GM21515 (cell line): ENCODE data around the gene CRYZL1.

Source experiments
- ATAC-seq: cut with Tn5 transposase; IDR thresholded peaks from one replicate; pipeline ENCODE4 v1.9.1; 2021; ENCODE audit not compliant: unreplicated experiment

CRYZL1 gene

DNA sequence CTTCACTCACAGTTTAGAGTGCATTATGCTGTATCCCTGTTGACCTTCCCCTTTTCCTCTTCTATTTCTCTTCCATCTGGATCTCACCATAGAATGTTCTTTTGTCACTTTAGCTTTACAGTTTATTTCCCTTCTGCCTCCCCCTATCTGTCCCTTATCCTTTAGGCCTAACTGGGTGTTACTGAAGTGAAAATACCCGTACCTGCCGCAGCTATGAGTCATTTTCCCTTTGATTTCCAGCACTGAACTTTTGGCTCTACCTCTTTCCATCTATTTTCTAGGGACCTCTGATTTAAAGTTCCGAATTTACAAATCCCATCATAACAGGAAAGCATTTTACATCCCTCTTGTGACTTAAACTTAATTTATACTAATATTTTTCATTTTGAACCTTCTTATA is 20.5 kb upstream of the CRYZL1 start:
- ATAC-seq: no peak

DNA sequence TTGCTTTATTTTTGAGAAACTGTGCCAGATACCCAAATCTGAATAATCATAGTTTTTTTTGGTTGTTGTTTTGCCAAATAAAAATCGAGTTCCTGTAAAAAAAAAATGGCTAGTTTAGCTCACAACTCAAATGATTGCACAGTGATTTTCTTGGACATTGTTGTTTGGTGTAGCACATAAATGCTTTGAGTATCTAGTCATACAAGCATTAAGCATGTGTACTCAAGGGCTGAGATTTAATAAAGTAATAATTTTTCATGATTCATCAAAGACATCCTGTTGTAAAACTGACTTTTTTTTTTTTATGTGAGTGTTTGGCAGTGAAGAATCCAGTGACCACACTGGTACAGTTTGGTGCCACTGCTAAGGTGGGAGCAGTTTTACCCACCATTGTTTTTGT is 19.6 kb upstream of the CRYZL1 start:
- ATAC-seq: no peak

DNA sequence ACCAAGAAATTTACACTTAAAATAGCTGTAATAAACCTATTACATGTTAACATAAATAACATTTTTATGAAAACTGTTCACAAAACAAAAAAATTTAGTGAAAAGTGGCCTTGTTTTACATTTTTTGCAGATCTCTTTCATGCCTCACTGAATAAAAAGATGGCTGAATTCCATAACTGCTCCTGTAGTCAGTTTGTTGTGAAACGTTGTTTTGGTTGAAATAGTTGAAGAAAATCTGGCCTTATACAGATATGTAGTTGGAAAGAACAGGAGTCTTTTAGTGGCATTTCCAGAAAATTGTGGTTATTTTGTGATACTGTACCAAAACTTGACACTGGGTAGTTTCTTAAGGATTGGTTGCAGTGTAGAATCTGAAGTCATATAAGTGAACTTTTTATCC is 18.9 kb upstream of the CRYZL1 start:
- ATAC-seq: no peak

DNA sequence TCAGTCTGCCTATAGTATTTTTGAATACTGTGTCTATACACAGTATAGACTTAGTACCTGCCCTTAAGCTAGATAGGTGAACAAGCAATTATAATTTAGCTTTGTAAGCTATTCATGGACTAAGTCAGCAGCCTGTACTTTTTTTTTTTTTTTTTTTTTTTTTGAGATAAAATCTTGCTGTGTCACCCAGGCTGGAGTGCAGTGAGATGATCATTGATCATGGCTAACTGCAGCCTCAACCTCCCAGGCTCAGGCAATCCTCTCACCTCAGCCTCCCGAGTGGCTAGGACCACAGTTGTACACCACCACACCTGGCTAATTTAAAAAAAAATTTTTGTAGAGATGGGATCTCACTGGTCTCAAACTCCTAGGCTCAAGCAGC is 18.0 kb upstream of the CRYZL1 start:
- no peak for ATAC-seq

- ATAC-seq: no peak
Measured at GRCh38 chr21:33658919-33659567, 17.5 kb upstream of the CRYZL1 start.

GRCh38 chr21:33657124-33657820 is 15.7 kb upstream of the CRYZL1 start:
- ATAC-seq: no peak

DNA sequence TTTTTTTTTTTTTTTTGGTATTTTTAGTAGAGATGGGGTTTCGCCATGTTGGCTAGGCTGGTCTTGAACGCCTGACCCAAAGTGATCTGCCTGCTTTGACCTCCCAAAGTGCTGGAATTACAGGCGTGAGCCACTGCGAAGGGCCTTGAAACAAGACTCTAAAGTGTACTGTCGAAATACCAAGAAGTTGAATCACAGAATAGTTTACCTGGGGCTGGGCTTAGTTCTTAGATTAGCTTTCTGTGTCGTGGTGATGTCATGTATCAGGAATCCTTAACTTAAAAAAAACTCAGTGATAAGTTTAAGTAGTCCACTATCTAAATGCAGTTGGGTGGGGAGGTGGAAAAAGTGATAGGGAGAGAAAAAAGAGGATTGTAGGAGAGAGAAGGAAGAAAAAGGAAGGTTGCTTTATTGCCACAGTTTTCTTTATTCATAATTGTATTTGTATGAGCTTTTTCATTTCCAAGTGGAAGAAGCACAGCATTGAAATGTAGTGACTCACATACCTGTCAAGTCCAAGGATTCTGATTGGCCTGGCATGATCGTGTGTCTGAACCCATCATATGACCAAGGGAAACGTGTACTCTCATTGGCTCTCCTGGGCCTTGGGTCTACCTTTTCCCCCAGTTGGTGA is 14.2 kb upstream of the CRYZL1 start:
- ATAC-seq: no peak

- no peak for ATAC-seq
Measured at GRCh38 chr21:33654412-33654811, 12.9 kb upstream of the CRYZL1 start.

DNA sequence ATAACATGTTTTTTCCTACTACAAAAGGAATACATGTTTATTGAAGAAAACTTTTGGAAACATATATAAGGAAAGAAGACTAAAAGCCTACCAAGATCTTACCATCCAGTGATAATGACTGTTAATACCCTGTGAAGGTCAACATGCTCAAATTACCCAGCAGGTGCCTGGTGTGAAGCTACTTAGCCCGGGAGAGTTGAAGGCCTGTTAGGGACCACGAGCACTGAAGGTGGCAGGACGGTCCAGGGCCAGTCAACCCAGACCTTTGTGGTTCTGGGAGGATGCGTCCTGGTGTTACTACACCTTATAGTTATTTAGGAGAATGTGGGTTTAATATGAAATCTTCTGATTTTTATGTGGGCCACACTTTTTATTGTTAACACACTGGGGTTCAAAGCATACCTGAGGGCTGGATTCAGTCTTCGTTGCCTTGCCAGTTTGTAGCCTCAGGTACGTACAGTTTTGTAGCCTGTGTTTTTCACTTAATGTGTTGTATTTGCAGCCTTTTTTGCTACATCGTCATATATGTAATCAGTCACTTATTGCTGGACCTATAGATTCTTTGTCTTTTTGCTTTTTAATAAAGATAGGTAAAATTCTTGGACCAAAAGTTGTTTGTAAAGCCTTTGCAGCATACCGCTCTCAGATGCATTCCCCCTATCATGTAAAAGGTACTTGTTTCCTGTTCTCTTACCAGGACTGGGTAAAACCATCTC is 10.6 kb upstream of the CRYZL1 start:
- ATAC-seq: no peak

DNA sequence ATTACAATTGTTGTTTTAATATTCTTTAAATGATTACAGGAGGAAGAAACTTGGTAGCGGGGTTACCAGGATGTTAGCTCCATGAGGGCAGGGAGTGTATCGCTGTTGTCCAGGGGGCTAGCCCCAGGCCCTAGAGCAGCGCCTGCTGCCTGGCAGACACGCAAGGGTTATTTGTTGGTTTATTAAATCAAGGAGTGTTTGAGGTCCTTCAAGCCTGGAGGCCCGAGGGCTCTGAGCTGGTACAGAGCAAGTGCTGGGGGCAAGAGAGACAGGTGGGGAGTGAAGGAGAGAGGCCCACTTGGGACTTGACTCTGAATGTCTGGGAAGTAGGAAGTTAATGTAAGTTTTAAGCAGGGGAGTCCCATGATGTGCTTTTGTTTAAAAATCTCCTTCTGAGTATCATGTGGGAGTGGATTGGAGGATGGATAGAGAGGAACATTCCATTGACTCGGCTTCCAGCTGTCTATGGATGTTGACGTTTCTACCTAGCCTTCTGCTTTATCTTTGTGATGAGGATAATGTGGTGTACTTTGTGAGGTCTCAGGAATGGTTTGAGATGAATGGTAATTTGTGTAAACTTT is 9.5 kb upstream of the CRYZL1 start:
- no peak for ATAC-seq

GRCh38 chr21:33650230-33650629 is 8.7 kb upstream of the CRYZL1 start:
- ATAC-seq: no peak

- no peak for ATAC-seq
Measured at GRCh38 chr21:33648555-33648954, 7.0 kb upstream of the CRYZL1 start.

GRCh38 chr21:33647587-33647986 is 6.0 kb upstream of the CRYZL1 start:
- no peak for ATAC-seq

DNA sequence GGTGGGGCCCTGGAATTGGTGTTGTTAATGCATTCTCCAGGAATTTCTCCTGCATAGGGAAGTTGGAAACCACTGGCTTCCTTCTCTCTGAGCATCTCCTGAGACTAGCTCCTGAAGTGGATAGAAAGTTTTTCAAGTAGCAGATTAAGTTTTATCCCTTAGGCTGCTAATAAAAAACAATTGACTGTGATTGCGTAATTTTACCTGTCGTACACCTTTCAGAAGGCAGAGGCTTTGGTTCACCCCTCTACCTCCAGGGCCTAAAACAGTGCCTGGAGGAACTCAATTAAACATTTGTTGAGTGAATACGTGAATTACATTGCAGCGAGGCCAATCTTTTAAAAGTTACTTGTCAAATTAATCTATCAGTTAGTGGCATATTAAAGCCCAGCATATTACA is 4.2 kb upstream of the CRYZL1 start:
- ATAC-seq: no peak

- ATAC-seq: no peak
Measured at GRCh38 chr21:33644383-33645074, 3.0 kb upstream of the CRYZL1 start.

- ATAC-seq: no peak
Measured at GRCh38 chr21:33643658-33644311, 2.2 kb upstream of the CRYZL1 start.

DNA sequence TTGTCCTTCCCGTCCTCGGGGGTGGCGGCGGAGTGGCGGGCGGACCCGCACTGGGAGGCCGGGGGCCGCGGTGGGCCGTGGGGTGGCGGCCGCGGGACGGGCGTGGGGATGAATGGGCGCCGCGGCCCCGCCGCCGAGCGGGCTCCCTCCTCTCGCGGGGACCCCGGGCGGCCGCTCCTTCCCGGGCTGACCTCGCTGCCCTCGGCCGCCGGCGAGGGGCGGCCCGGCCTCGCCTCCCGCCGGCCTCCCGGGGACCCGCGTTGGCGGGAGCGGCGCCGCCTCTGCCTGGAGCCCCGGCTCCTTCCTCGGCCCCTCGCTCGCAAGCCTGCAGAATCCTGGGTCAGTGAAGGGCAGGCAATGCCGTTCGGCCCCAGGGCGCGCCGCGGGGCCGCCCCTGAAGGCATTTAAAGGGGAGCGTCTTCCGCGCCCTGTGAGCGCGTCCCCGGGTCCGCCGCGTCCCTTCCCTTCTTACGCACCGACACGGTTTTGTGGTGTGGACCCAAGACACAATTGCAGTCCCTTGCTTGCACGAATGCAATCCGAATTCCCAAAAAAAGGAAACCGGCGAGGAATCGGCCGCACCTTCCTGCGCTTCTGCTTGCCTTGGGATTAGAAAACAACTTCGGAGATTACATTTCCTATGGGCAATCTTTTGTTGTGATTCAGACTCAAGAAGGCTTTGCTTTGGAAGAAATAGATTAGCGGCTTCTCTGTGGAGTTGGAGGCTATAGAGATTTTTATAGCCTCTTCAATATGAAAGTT is 1.5 kb upstream of the CRYZL1 start:
- ATAC-seq: no peak

GRCh38 chr21:33642027-33642895 is 720 bp upstream of the CRYZL1 start, which contains the start of gene ITSN1:
ITSN1 (plus strand) TSS chr21:33642501; CDS start chr21:33718829, 76,328 bp downstream.
- peak; percentile 87 for ATAC-seq
